ENCODE results near the gene ELL2. TPM values are rescaled to one million over a fixed set of nuclear protein-coding genes. Genes with fewer than 3 reads are reported as not detected.
A peak's percentile ranks its signal among the peaks of the same experiment; 100 is the strongest.

The ELL2 gene
- total and polyA plus RNA-seq, 9 of the 15 experiments (the other 6 are each of a cell fraction or from before 2014, with no cell fraction given) = 4.3 to 18.3 (median 14.5) TPM

DNA sequence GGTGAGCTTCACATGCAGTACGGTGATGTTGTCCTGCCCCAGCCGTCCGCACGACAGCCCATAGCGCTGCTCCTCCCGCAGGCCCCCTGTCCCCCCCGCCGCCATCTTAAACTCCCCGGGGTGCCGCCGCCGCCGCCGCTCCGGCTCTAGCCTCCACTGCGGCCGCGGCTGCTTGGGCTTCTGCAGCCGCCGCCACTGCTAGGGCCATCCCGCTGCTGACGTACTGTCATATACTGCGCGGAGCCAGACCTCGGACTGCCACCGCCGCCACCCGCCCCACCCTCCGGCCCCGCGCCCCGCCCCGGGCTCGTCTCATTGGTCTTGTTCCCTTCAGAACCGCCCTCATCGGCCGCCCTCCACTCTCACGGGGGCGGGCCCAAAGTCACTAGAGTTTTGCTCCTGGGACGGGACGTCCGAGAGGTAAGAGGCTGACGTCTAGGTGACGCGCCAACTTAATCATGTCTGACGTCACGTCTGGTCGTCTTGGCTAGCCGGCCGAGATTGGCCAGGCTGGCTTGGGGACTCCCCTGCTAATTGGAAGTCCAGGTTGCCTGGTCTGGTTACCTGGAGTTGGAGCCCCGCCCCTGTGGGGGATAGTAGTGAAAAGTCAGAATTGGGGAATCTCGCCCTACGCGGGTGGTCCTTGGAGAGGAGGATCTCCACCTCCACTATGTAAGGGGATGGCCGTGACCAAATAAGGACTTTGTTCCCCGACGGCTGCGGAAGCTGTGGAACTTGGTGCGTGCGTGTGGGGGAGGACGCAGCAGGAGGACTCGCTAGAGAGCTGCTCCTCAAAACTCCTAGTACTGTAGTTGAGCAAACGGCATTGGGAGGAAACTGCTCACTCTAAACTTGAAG lies at the start of gene ELL2 (continued):
- TF ChIP-seq ZEB2 (IDR thresholded peaks at IDR 0.05) (peak; percentile 73), TAF7 (tag; IDR thresholded peaks at IDR 0.05) (peak; percentile 51), PTRF (tag; IDR thresholded peaks at IDR 0.05) (no peak), ZNF696 (CRISPR knock-in tag; conservative IDR thresholded peaks at IDR 0.05) (no peak), FOXM1 (IDR thresholded peaks at IDR 0.05; ENCODE audit: low read depth) (no peak), FOXM1 (CRISPR knock-in tag; IDR thresholded peaks at IDR 0.05; ENCODE audit: low read depth) (0 out of 2 replicates have a peak, but pooled peaks have one; percentile 20), RFX5 (IDR thresholded peaks at IDR 0.05; ENCODE audit: low read depth, low read length) (no peak), PPARD (CRISPR knock-in tag; IDR thresholded peaks at IDR 0.05) (no peak), MIER1 (IDR thresholded peaks at IDR 0.05; ENCODE audit: low read depth) (no peak), RB1 (IDR thresholded peaks at IDR 0.05; ENCODE audit: low read depth) (peak; percentile 14; the same call in 1 of the 2 replicates), MYNN (IDR thresholded peaks at IDR 0.05) (no peak; the same call in 1 of the 2 replicates), MYNN (CRISPR knock-in tag; IDR thresholded peaks at IDR 0.05) (no peak), CCAR2 (IDR thresholded peaks at IDR 0.05; ENCODE audit: low read depth, low read length) (no peak), HDAC3 (IDR thresholded peaks at IDR 0.05; ENCODE audit: borderline replicate concordance, partially characterized antibody) (no peak), ZNF780A (CRISPR knock-in tag; IDR thresholded peaks at IDR 0.05) (no peak), SIN3B (IDR thresholded peaks at IDR 0.05; ENCODE audit: low read depth) (no peak), GMEB1 (CRISPR knock-in tag; IDR thresholded peaks at IDR 0.05) (peak; percentile 89), XRCC4 (IDR thresholded peaks at IDR 0.05; ENCODE audit: extremely low read depth, insufficient read depth, insufficient read length) (no peak), SAFB2 (IDR thresholded peaks at IDR 0.05; ENCODE audit: borderline replicate concordance, low read depth, low read length, severe bottlenecking) (no peak), HMG20B (CRISPR knock-in tag; IDR thresholded peaks at IDR 0.05) (no peak), ZNF121 (CRISPR knock-in tag; conservative IDR thresholded peaks at IDR 0.05) (no peak)
- TF ChIP-seq, protein P1, sequence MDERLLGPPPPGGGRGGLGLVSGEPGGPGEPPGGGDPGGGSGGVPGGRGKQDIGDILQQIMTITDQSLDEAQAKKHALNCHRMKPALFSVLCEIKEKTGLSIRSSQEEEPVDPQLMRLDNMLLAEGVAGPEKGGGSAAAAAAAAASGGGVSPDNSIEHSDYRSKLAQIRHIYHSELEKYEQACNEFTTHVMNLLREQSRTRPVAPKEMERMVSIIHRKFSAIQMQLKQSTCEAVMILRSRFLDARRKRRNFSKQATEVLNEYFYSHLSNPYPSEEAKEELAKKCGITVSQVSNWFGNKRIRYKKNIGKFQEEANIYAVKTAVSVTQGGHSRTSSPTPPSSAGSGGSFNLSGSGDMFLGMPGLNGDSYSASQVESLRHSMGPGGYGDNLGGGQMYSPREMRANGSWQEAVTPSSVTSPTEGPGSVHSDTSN (CRISPR knock-in tag; IDR thresholded peaks at IDR 0.05; ENCODE audit: low read depth) = no peak
- TF ChIP-seq, protein P1 (tag; conservative IDR thresholded peaks at IDR 0.05; ENCODE audit: low read depth) = no peak
- TF ChIP-seq, protein P2, sequence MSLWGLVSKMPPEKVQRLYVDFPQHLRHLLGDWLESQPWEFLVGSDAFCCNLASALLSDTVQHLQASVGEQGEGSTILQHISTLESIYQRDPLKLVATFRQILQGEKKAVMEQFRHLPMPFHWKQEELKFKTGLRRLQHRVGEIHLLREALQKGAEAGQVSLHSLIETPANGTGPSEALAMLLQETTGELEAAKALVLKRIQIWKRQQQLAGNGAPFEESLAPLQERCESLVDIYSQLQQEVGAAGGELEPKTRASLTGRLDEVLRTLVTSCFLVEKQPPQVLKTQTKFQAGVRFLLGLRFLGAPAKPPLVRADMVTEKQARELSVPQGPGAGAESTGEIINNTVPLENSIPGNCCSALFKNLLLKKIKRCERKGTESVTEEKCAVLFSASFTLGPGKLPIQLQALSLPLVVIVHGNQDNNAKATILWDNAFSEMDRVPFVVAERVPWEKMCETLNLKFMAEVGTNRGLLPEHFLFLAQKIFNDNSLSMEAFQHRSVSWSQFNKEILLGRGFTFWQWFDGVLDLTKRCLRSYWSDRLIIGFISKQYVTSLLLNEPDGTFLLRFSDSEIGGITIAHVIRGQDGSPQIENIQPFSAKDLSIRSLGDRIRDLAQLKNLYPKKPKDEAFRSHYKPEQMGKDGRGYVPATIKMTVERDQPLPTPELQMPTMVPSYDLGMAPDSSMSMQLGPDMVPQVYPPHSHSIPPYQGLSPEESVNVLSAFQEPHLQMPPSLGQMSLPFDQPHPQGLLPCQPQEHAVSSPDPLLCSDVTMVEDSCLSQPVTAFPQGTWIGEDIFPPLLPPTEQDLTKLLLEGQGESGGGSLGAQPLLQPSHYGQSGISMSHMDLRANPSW (CRISPR knock-in tag; IDR thresholded peaks at IDR 0.05) = 0 out of 2 replicates have a peak, but pooled peaks have one; percentile 82

Measured in K562 (cell line).